Choroid plexus epithelial cell (primary cell): ENCODE data around the gene HSPH1.

Source experiments
- DNase-seq: peaks from one replicate; pipeline ENCODE4 v3.0.0-alpha.2; 2010; ENCODE audit warnings: low read depth
- H3K4me3 ChIP-seq: 2 replicates; pipeline ENCODE4 v1.5.1; 2011; ENCODE audit warnings: low read depth, mild to moderate bottlenecking, control low read depth, low read length, moderate library complexity
- TF ChIP-seq, protein P1 (sequence below): conservative IDR thresholded peaks from 2 replicates; pipeline ENCODE4 v1.5.1; 2011; ENCODE audit warnings: low read depth, mild to moderate bottlenecking, control low read depth, inconsistent platforms, low read length, moderate library complexity

HSPH1 gene

GRCh38 chr13:31154939-31155338, 6.8 kb downstream of the HSPH1 start:
- DNase-seq, result peak; percentile 57
- TF ChIP-seq, protein P1, sequence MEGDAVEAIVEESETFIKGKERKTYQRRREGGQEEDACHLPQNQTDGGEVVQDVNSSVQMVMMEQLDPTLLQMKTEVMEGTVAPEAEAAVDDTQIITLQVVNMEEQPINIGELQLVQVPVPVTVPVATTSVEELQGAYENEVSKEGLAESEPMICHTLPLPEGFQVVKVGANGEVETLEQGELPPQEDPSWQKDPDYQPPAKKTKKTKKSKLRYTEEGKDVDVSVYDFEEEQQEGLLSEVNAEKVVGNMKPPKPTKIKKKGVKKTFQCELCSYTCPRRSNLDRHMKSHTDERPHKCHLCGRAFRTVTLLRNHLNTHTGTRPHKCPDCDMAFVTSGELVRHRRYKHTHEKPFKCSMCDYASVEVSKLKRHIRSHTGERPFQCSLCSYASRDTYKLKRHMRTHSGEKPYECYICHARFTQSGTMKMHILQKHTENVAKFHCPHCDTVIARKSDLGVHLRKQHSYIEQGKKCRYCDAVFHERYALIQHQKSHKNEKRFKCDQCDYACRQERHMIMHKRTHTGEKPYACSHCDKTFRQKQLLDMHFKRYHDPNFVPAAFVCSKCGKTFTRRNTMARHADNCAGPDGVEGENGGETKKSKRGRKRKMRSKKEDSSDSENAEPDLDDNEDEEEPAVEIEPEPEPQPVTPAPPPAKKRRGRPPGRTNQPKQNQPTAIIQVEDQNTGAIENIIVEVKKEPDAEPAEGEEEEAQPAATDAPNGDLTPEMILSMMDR, result no peak
- H3K4me3 ChIP-seq, result no peak overlapping the region

- DNase-seq, result no peak
- no peak overlapping the region for H3K4me3 ChIP-seq
- TF ChIP-seq, protein P1, result no peak
Measured at GRCh38 chr13:31151837-31152236, 9.9 kb downstream of the HSPH1 start.

- H3K4me3 ChIP-seq, result no peak overlapping the region
- TF ChIP-seq, protein P1, result no peak
- no peak for DNase-seq
Measured at GRCh38 chr13:31150315-31150985, 11.3 kb downstream of the HSPH1 start.

DNA sequence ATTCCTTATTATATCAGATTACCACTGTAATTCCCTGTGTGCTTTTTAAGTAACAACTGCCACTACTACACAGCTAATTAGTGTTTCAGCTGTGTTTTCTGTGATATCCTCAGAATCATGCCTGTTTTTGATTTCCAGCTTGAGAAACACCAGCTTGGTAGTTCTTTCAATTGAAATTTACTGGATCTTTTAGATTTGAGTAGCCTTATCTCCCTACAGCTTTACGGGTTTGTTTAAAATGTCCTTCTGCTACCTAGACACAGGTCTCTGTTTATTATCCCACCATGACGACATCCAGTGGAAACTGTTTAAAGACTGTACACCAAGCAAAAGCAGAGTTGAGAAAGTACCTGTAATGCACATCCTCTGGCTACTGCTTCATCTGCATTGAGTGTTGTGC, 12.1 kb downstream of the HSPH1 start:
- TF ChIP-seq, protein P1, result no peak
- DNase-seq, result no peak
- H3K4me3 ChIP-seq, result no peak overlapping the region

- TF ChIP-seq, protein P1, result no peak
- no peak for DNase-seq
- H3K4me3 ChIP-seq, result no peak overlapping the region
Measured at GRCh38 chr13:31145417-31145816, 16.3 kb downstream of the HSPH1 start.

DNA sequence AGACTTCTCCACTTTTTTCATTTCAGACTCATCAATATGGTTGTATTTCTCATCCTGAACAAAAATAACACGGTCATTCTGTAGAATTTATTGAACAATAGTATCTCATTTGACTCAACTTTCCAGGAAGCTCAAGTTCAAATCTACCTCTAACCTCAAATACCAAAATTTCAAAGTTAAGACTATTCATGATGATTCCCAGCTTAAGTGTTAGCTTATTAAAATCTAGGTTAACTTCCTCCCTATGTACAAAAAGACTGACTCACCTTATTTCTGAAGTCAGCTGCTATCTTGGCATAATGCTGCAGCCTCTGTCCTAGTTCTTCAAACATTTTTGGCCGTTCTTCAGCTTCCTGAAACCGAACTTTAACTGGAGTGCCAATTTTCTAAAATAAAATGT, 23.2 kb downstream of the HSPH1 start:
- TF ChIP-seq, protein P1, result no peak
- DNase-seq, result peak; percentile 26
- no peak overlapping the region for H3K4me3 ChIP-seq

- TF ChIP-seq, protein P1, result no peak
- no peak overlapping the region for H3K4me3 ChIP-seq
- no peak for DNase-seq
Measured at GRCh38 chr13:31136724-31137123, 25.0 kb downstream of the HSPH1 start.
